ENCODE measurements around the gene PPP6R2. TPM values are rescaled to one million over a fixed set of nuclear protein-coding genes. Genes with fewer than 3 reads are reported as not detected.
"Not testable (repeated sequence)": the region's sequence is repeated elsewhere in the genome, so short reads cannot be mapped to it uniquely, and the experiment has no call there.

Gene PPP6R2
- total RNA-seq, 5 donors from 2014 or later (not counting 1 experiment from before 2014, with no cell fraction given): 71.2 to 105 (median 96.8) TPM

DNA sequence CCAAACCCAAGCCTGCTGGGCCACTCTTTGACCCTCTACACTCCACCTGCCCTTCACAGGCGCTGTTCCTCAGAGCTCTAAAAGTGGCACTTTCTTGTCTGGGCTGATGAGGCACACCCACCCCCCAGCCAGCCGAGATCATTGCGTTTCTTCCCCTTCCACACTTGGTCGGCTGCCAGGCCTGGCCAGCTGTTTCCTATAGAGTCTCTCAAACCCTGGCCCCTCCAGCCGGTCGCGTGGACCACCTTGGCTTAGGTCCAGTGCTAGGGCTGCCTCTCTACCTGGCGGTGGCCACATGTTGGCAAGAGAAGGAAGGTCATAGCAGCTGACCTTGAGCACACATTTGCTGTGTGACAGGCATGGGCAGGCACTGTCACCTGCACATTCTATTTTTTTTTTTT lies 60.6 kb downstream of the PPP6R2 start:
- no peaks in the 10 kb centered on the region for H3K9me3 Mint-ChIP-seq
- Histone ChIP-seq H3K27ac (ENCODE audit: low read length) (no peak overlapping the region), H3K4me3 (ENCODE audit: control insufficient read depth in 1 of 2, extremely low read depth in 1 of 2, low read length in 1 of 2) (no peak overlapping the region), H3K9me3 (no peaks in the 10 kb centered on the region), H3K27me3 (replicated peaks in 1 of 2; ENCODE audit: control insufficient read depth in 2 of 2, extremely low read depth in 1 of 2, insufficient read depth in 2 of 2, low read length in 1 of 2) (no peaks in the 10 kb centered on the region), H3K4me1 (ENCODE audit: control insufficient read depth in 1 of 2, extremely low read depth in 1 of 2, insufficient read depth in 2 of 2, low read length in 2 of 2) (peaks cover 0 to 20% of the 10 kb centered on the region in 2 experiments), H3K36me3 (ENCODE audit: control insufficient read depth in 2 of 2, extremely low read depth in 1 of 2, insufficient read depth in 1 of 2, low read length in 1 of 2) (peaks cover 7 to 26% of the 10 kb centered on the region in 2 donors)
- 95% methylated on average over 4 of the region's 8 CpGs for WGBS (ENCODE audit: insufficient coverage)
- no peak for ATAC-seq (replicated peaks in 1 of 4)
- DNase-seq: peak in 1 of 35 experiments; percentile 4
- no peaks in the 10 kb centered on the region for H3K27me3 Mint-ChIP-seq
- ChIA-PET POLR2A (no interaction called here), CTCF (no interaction called here)
- H3K4me3 Mint-ChIP-seq: no peak overlapping the region
- H3K36me3 Mint-ChIP-seq: peaks cover 20% of the 10 kb centered on the region
- peak overlapping the region in 1 of 2 donors; percentile 6 for H3K27ac Mint-ChIP-seq
- H3K4me1 Mint-ChIP-seq: peaks cover 18 to 30% (median 27%) of the 10 kb centered on the region in 3 donors

DNA sequence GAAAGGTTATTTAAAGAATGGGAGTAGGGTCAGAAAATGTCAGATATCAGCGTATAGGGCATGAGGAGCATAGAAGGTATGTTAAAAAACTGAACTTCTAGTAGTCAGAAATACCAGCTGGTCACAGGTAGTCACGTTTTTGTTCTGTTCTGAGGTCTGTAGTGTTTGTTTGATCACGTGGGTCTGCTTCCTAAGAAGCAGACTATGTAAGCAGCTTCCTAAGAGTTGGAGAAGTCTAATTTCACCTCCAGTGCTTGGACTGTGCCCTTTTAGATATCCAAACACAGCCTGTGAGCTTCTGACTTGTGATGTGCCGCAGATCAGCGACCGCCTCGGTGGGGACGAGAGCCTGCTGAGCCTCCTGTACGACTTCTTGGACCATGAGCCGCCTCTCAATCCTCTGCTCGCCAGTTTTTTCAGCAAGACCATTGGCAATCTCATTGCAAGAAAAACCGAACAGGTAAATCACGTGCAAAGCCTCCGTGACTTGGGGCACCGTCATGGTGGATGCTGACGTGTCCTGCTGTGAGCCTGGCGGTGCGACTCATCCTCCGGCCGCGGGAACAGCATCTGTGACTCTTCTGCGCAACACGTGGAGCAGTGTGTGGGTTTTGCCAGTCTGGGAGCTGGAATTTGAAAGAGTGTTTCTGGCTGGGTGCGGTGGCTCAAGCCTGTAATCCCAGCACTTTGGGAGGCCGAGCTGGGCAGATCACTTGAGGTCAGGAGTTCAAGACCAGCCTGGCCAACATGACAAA lies 63.5 kb downstream of the PPP6R2 start:
- Histone ChIP-seq H3K4me1 (ENCODE audit: control insufficient read depth in 1 of 2, extremely low read depth in 1 of 2, insufficient read depth in 2 of 2, low read length in 2 of 2) (peaks cover 0 to 5% of the 10 kb centered on the region in 2 experiments), H3K4me3 (ENCODE audit: control insufficient read depth in 1 of 2, extremely low read depth in 1 of 2, low read length in 1 of 2) (no peak overlapping the region), H3K36me3 (ENCODE audit: control insufficient read depth in 2 of 2, extremely low read depth in 1 of 2, insufficient read depth in 1 of 2, low read length in 1 of 2) (peaks cover 14 to 31% of the 10 kb centered on the region in 2 donors), H3K27ac (ENCODE audit: low read length) (no peak overlapping the region), H3K9me3 (no peaks in the 10 kb centered on the region), H3K27me3 (replicated peaks in 1 of 2; ENCODE audit: control insufficient read depth in 2 of 2, extremely low read depth in 1 of 2, insufficient read depth in 2 of 2, low read length in 1 of 2) (no peaks in the 10 kb centered on the region)
- POLR2A ChIA-PET: no interaction called here
- no peak overlapping the region for H3K4me3 Mint-ChIP-seq
- DNase-seq (no peak), ATAC-seq (replicated peaks in 1 of 4) (no peak)
- H3K27ac Mint-ChIP-seq: peak overlapping the region in 1 of 2 donors; percentile 52
- 95% methylated on average over 23 of the region's 25 CpGs for WGBS (ENCODE audit: insufficient coverage)
- no peaks in the 10 kb centered on the region for H3K27me3 Mint-ChIP-seq
- H3K36me3 Mint-ChIP-seq: peaks cover 21% of the 10 kb centered on the region
- H3K4me1 Mint-ChIP-seq: peaks cover 3 to 10% (median 10%) of the 10 kb centered on the region in 3 donors
- H3K9me3 Mint-ChIP-seq: no peaks in the 10 kb centered on the region
- CTCF ChIA-PET: no interaction called here

DNA sequence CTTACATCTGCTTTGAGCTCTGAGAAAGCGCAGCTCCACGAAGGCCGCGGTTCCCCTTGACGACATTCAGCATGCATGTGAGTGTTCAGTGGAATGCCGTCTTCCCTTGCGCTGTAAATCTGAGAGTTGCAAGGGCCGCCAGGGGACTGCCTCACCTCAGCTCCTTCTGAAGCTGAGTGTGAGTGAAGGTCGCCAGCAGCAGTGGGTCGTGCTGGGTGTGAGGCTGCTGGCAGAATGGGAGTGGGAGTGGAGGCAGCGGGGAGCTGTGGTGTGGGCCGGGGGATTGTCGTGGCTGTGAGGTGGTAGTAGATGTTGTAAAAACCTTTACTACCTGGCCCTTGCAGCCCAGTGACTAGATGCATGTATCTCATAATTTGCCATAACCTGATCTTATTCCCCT lies 65.2 kb downstream of the PPP6R2 start:
- Histone ChIP-seq H3K4me1 (ENCODE audit: control insufficient read depth in 1 of 2, extremely low read depth in 1 of 2, insufficient read depth in 2 of 2, low read length in 2 of 2) (peaks cover 0 to 5% of the 10 kb centered on the region in 2 experiments), H3K4me3 (ENCODE audit: control insufficient read depth in 1 of 2, extremely low read depth in 1 of 2, low read length in 1 of 2) (no peak overlapping the region), H3K36me3 (ENCODE audit: control insufficient read depth in 2 of 2, extremely low read depth in 1 of 2, insufficient read depth in 1 of 2, low read length in 1 of 2) (peaks cover 13 to 24% of the 10 kb centered on the region in 2 donors), H3K27me3 (replicated peaks in 1 of 2; ENCODE audit: control insufficient read depth in 2 of 2, extremely low read depth in 1 of 2, insufficient read depth in 2 of 2, low read length in 1 of 2) (no peaks in the 10 kb centered on the region), H3K27ac (ENCODE audit: low read length) (no peak overlapping the region), H3K9me3 (no peaks in the 10 kb centered on the region)
- no peaks in the 10 kb centered on the region for H3K9me3 Mint-ChIP-seq
- H3K36me3 Mint-ChIP-seq: peaks cover 18% of the 10 kb centered on the region
- peaks cover 2 to 10% (median 8%) of the 10 kb centered on the region in 3 donors for H3K4me1 Mint-ChIP-seq
- 96% methylated on average over 4 of the region's 13 CpGs for WGBS (ENCODE audit: insufficient coverage)
- H3K27me3 Mint-ChIP-seq: no peaks in the 10 kb centered on the region
- DNase-seq (no peak), ATAC-seq (replicated peaks in 1 of 4) (no peak)
- H3K27ac Mint-ChIP-seq: no peak overlapping the region
- ChIA-PET POLR2A (no interaction called here), CTCF (no interaction called here)
- H3K4me3 Mint-ChIP-seq: no peak overlapping the region

DNA sequence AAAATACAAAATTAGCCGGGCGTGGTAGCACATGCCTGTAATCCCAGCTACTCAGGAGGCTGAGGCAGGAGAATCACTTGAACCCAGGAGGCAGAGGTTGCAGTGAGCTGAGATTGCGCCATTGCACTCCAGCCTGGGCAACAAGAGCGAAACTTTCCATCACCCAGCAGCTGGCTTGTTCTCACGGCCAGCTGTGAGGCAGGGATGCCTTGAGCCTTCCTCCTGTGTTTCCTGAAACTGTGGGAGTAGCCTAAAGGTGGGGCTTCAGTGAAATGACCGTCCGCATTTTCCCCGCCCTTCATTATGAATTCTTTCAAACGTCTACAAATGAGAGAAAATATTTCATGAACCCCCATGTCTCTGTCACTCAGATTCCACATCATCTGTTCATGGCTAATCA lies 65.8 kb downstream of the PPP6R2 start:
- CTCF ChIA-PET; H3K27me3 ChIP-seq (replicated peaks in 1 of 2; ENCODE audit: control insufficient read depth in 2 of 2, extremely low read depth in 1 of 2, insufficient read depth in 2 of 2, low read length in 1 of 2); H3K27me3 Mint-ChIP-seq; H3K27ac Mint-ChIP-seq; DNase-seq; H3K9me3 Mint-ChIP-seq; ATAC-seq (replicated peaks in 1 of 4); H3K4me1 ChIP-seq (ENCODE audit: control insufficient read depth in 1 of 2, extremely low read depth in 1 of 2, insufficient read depth in 2 of 2, low read length in 2 of 2); H3K27ac ChIP-seq (ENCODE audit: low read length); H3K4me3 Mint-ChIP-seq; POLR2A ChIA-PET; H3K4me3 ChIP-seq (ENCODE audit: control insufficient read depth in 1 of 2, extremely low read depth in 1 of 2, low read length in 1 of 2); H3K9me3 ChIP-seq: not testable (repeated sequence)
- peaks cover 11 to 28% of the 10 kb centered on the region in 2 donors for H3K36me3 ChIP-seq (ENCODE audit: control insufficient read depth in 2 of 2, extremely low read depth in 1 of 2, insufficient read depth in 1 of 2, low read length in 1 of 2)
- H3K36me3 Mint-ChIP-seq: peaks cover 18% of the 10 kb centered on the region
- peaks cover 2 to 10% (median 4%) of the 10 kb centered on the region in 3 donors for H3K4me1 Mint-ChIP-seq
- WGBS (ENCODE audit: insufficient coverage): no CpG with 5 or more reads among the region's 9 CpGs

DNA sequence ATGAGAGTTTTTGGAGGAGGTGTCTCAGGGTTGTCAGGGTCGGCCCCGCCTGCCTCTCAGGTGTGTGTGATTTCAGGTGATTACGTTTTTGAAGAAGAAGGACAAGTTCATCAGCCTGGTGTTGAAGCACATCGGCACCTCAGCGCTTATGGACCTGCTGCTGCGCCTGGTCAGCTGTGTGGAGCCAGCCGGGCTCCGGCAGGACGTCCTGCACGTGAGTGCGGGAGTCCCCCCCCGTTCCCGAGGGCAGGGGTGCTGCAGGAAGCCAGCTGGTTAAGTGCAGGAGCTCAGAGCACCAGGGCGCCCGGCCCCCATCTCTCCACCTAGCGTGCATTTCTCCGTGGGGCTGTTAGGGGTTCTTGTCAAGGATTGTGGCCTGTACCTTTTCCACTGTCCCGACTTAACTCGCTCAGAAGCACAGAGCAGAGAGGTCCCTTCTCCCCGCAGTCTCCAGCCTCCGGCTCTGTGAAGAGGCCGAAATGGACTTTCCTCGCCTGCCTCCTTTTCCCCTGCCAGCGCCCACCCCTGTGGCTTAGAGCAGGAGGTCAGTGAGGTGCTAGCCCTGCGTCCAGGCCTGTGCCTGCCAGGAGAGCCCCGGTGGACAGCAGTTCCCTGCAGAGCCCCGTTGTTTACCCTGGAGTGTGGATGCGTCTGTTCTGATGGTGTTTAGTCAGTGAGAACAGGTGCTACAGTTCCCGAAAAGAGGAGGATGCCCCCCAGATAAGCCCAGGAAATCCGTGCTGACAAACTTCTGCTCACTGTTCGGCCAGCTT lies 71.5 kb downstream of the PPP6R2 start:
- H3K4me3 Mint-ChIP-seq: no peak overlapping the region
- Histone ChIP-seq H3K4me3 (ENCODE audit: control insufficient read depth in 1 of 2, extremely low read depth in 1 of 2, low read length in 1 of 2) (no peak overlapping the region), H3K36me3 (ENCODE audit: control insufficient read depth in 2 of 2, extremely low read depth in 1 of 2, insufficient read depth in 1 of 2, low read length in 1 of 2) (peaks cover 37 to 64% of the 10 kb centered on the region in 2 donors), H3K27me3 (replicated peaks in 1 of 2; ENCODE audit: control insufficient read depth in 2 of 2, extremely low read depth in 1 of 2, insufficient read depth in 2 of 2, low read length in 1 of 2) (no peaks in the 10 kb centered on the region), H3K9me3 (no peaks in the 10 kb centered on the region), H3K27ac (ENCODE audit: low read length) (no peak overlapping the region), H3K4me1 (ENCODE audit: control insufficient read depth in 1 of 2, extremely low read depth in 1 of 2, insufficient read depth in 2 of 2, low read length in 2 of 2) (no peaks in the 10 kb centered on the region)
- ATAC-seq (replicated peaks in 1 of 4): no peak
- H3K4me1 Mint-ChIP-seq: no peaks in the 10 kb centered on the region
- DNase-seq: no peak
- POLR2A ChIA-PET: interaction anchor here in 1 of 2 donors (0.6 kb wide), 1 partner anchor 160 kb away, joined by 3 read pairs; no protein-coding TSS in a partner anchor
- H3K9me3 Mint-ChIP-seq: no peaks in the 10 kb centered on the region
- 97% methylated on average over 26 of the region's 31 CpGs for WGBS (ENCODE audit: insufficient coverage)
- no peak overlapping the region for H3K27ac Mint-ChIP-seq
- peaks cover 24% of the 10 kb centered on the region for H3K36me3 Mint-ChIP-seq
- CTCF ChIA-PET: no interaction called here
- no peaks in the 10 kb centered on the region for H3K27me3 Mint-ChIP-seq

DNA sequence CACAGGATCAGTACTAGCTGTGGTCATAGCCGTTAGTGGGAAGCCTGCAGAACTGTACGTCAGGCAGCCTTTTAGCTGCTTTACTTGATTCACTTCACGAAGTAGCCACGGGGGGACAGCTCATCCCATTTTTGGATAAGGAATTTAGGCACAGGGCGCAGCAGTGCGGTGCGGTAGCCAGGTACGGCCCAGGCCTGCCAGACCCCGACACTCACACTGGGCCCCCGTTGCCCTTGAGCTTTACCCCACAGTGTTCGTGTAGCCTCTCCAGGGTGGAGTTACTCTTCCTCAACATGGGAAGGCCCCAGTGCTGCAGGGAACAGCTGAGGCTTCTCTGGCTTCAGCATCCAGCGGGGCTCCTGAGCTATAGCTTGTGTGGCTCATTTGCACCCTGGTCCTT lies 72.3 kb downstream of the PPP6R2 start:
- 92% methylated on average over 10 of the region's 12 CpGs for WGBS (ENCODE audit: insufficient coverage)
- Mint-ChIP-seq H3K36me3 (peaks cover 29% of the 10 kb centered on the region), H3K27me3 (no peaks in the 10 kb centered on the region), H3K27ac (no peak overlapping the region), H3K4me3 (no peak overlapping the region), H3K9me3 (no peaks in the 10 kb centered on the region), H3K4me1 (no peaks in the 10 kb centered on the region)
- no peak for ATAC-seq (replicated peaks in 1 of 4)
- no peak overlapping the region for H3K27ac ChIP-seq (ENCODE audit: low read length)
- no peak overlapping the region for H3K4me3 ChIP-seq (ENCODE audit: control insufficient read depth in 1 of 2, extremely low read depth in 1 of 2, low read length in 1 of 2)
- POLR2A ChIA-PET: interaction anchor here in 1 of 2 donors (0.6 kb wide), 2 partner anchors 10 to 159 kb away, joined by 3 read pairs; no protein-coding TSS in a partner anchor
- CTCF ChIA-PET: no interaction called here
- H3K27me3 ChIP-seq (replicated peaks in 1 of 2; ENCODE audit: control insufficient read depth in 2 of 2, extremely low read depth in 1 of 2, insufficient read depth in 2 of 2, low read length in 1 of 2): no peaks in the 10 kb centered on the region
- no peaks in the 10 kb centered on the region for H3K4me1 ChIP-seq (ENCODE audit: control insufficient read depth in 1 of 2, extremely low read depth in 1 of 2, insufficient read depth in 2 of 2, low read length in 2 of 2)
- no peak for DNase-seq
- H3K9me3 ChIP-seq: no peaks in the 10 kb centered on the region
- peaks cover 42 to 68% of the 10 kb centered on the region in 2 donors for H3K36me3 ChIP-seq (ENCODE audit: control insufficient read depth in 2 of 2, extremely low read depth in 1 of 2, insufficient read depth in 1 of 2, low read length in 1 of 2)

Data from T-cell (primary cell).